ENCODE results near the gene VN1R5. TPM values are rescaled to one million over a fixed set of nuclear protein-coding genes. Genes with fewer than 3 reads are reported as not detected.

The VN1R5 gene
- total RNA-seq, 1 donor from 2014 or later: not detected

- no peak for TF ChIP-seq CTCF (IDR thresholded peaks at IDR 0.05; ENCODE audit: partially characterized antibody, unreplicated experiment)
- Mint-ChIP-seq H3K27me3 (ENCODE audit: unreplicated experiment) (no peaks in the 10 kb centered on the region), H3K9me3 (ENCODE audit: unreplicated experiment) (peaks cover 1% of the 10 kb centered on the region), H3K4me1 (ENCODE audit: low read depth, unreplicated experiment) (no peaks in the 10 kb centered on the region), H3K4me3 (ENCODE audit: unreplicated experiment) (no peak overlapping the region), H3K27ac (ENCODE audit: unreplicated experiment) (no peak overlapping the region), H3K36me3 (ENCODE audit: unreplicated experiment) (peaks cover 5% of the 10 kb centered on the region)
- no peak for DNase-seq
Observed at GRCh38 chr1:247246325-247247115, 9.4 kb upstream of the VN1R5 start.

DNA sequence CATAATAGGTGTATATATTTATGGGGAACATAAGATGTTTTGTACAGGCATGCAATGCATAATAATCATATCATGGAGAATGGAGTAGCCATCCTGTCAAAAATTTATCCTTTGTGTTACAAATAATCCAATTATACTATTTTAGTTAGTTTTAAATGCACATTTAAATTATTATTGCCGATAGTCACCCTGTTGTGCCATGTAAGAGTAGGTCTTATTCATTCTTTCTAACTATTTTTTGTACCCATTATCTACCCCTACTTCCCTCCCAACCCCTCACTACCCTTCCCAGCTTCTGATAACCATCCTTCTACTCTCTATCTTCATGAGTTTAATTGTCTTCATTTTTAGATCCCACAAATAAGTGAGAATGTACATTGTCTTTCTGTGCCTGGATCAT is 8.3 kb upstream of the VN1R5 start:
- no peak for TF ChIP-seq CTCF (IDR thresholded peaks at IDR 0.05; ENCODE audit: partially characterized antibody, unreplicated experiment)
- Mint-ChIP-seq H3K27me3 (ENCODE audit: unreplicated experiment) (no peaks in the 10 kb centered on the region), H3K4me3 (ENCODE audit: unreplicated experiment) (no peak overlapping the region), H3K27ac (ENCODE audit: unreplicated experiment) (no peak overlapping the region), H3K36me3 (ENCODE audit: unreplicated experiment) (peaks cover 5% of the 10 kb centered on the region), H3K4me1 (ENCODE audit: low read depth, unreplicated experiment) (no peaks in the 10 kb centered on the region), H3K9me3 (ENCODE audit: unreplicated experiment) (peaks cover 1% of the 10 kb centered on the region)
- DNase-seq: no peak

GRCh38 chr1:247266053-247266452 is 10.2 kb downstream of the VN1R5 start:
- DNase-seq: no peak

GRCh38 chr1:247268390-247269045 is 12.6 kb downstream of the VN1R5 start:
- TF ChIP-seq CTCF (IDR thresholded peaks at IDR 0.05; ENCODE audit: partially characterized antibody, unreplicated experiment): no peak
- no peaks in the 10 kb centered on the region for H3K27me3 Mint-ChIP-seq (ENCODE audit: unreplicated experiment)
- peaks cover 4% of the 10 kb centered on the region for H3K9me3 Mint-ChIP-seq (ENCODE audit: unreplicated experiment)
- no peak overlapping the region for H3K27ac Mint-ChIP-seq (ENCODE audit: unreplicated experiment)
- H3K4me1 Mint-ChIP-seq (ENCODE audit: low read depth, unreplicated experiment): no peaks in the 10 kb centered on the region
- H3K36me3 Mint-ChIP-seq (ENCODE audit: unreplicated experiment): peaks cover 5% of the 10 kb centered on the region
- H3K4me3 Mint-ChIP-seq (ENCODE audit: unreplicated experiment): no peak overlapping the region
- no peak for DNase-seq

More at GRCh38 chr1:247266053-247266452, 10.2 kb downstream of the VN1R5 start:
- peaks cover 6% of the 10 kb centered on the region for H3K9me3 Mint-ChIP-seq (ENCODE audit: unreplicated experiment)
- TF ChIP-seq CTCF (IDR thresholded peaks at IDR 0.05; ENCODE audit: partially characterized antibody, unreplicated experiment): no peak
- H3K36me3 Mint-ChIP-seq (ENCODE audit: unreplicated experiment): no peaks in the 10 kb centered on the region
- no peak overlapping the region for H3K27ac Mint-ChIP-seq (ENCODE audit: unreplicated experiment)
- H3K27me3 Mint-ChIP-seq (ENCODE audit: unreplicated experiment): peaks cover 2% of the 10 kb centered on the region
- no peak overlapping the region for H3K4me3 Mint-ChIP-seq (ENCODE audit: unreplicated experiment)
- no peaks in the 10 kb centered on the region for H3K4me1 Mint-ChIP-seq (ENCODE audit: low read depth, unreplicated experiment)

- peaks cover 4% of the 10 kb centered on the region for H3K9me3 Mint-ChIP-seq (ENCODE audit: unreplicated experiment)
- no peak for TF ChIP-seq CTCF (IDR thresholded peaks at IDR 0.05; ENCODE audit: partially characterized antibody, unreplicated experiment)
- H3K4me1 Mint-ChIP-seq (ENCODE audit: low read depth, unreplicated experiment): no peaks in the 10 kb centered on the region
Observed at GRCh38 chr1:247269133-247269532, 13.3 kb downstream of the VN1R5 start.

More at GRCh38 chr1:247269133-247269532, 13.3 kb downstream of the VN1R5 start:
- no peak for DNase-seq
- H3K27ac Mint-ChIP-seq (ENCODE audit: unreplicated experiment): no peak overlapping the region
- H3K27me3 Mint-ChIP-seq (ENCODE audit: unreplicated experiment): no peaks in the 10 kb centered on the region
- H3K36me3 Mint-ChIP-seq (ENCODE audit: unreplicated experiment): peaks cover 5% of the 10 kb centered on the region
- H3K4me3 Mint-ChIP-seq (ENCODE audit: unreplicated experiment): no peak overlapping the region

Data from glutamatergic neuron (in vitro differentiated cells).